Activated T-cell treated with anti-CD3 and anti-CD28 coated beads, Interleukin-2, amount 50 U/mL, for 24 hours (primary cell): ENCODE results near the gene TMTC4.
A peak's percentile ranks its signal among the peaks of the same experiment; 100 is the strongest.

ENCODE experiments used
- DNase-seq: peaks from one replicate; pipeline ENCODE4 v3.0.0-alpha.2; 2020
- H3K27ac Mint-ChIP-seq: 2 replicates; pipeline ENCODE4 v1.8.0; 2020; ENCODE audit warnings: mild to moderate bottlenecking, mixed read lengths
- H3K27me3 Mint-ChIP-seq: 2 replicates; pipeline ENCODE4 v1.8.0; 2020; ENCODE audit warnings: mixed read lengths
- H3K36me3 Mint-ChIP-seq: 2 replicates; pipeline ENCODE4 v1.8.0; 2020; ENCODE audit warnings: low read depth, mixed read lengths
- H3K4me1 Mint-ChIP-seq: 2 replicates; pipeline ENCODE4 v1.8.0; 2020; ENCODE audit warnings: low read depth, mixed read lengths
- H3K4me3 Mint-ChIP-seq: 2 replicates; pipeline ENCODE4 v1.8.0; 2020; ENCODE audit warnings: mild to moderate bottlenecking, moderate library complexity, mixed read lengths
- H3K9me3 Mint-ChIP-seq: 2 replicates; pipeline ENCODE4 v1.8.0; 2020; ENCODE audit warnings: mixed read lengths

Gene TMTC4

DNA sequence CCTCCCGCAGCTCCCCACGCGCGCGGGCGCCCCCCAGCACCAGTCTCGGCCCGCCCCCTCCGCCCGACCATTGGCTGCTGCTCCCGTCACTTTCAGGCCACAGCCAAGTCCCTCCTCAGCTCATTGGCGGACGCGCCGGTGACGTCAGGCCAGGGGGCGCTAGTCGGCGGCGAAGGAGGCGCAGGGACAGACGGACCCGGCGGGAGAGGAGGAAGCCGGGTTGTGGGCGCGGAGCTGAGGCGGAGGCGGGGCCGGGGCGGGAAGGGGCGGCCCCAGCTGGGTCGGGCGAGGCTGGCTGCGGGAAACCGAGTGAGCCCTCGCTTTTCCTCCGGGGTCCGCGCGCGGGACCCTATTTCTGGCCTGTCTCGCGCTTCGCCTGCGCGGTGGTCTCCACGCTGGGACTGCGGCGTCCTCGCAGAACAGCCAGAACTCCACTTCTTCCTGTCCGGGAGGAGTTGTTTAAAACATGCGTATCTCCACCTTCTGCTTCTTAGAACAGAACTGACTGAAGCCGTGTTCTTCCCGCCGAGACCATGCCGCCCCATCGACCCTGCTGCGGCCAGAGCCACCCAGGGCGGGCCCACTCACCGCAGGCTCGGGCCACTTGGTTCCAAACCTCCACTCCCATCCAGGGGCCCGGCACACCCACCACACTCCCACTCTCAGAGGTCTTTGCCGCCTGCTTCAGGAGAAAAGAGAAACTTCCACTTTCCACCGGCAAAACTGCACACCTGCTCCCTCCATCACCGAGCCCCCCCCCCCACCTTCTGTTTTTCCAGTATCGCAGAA lies 471 bp upstream of the TMTC4 start:
- H3K9me3 Mint-ChIP-seq = no peaks in the 10 kb centered on the region
- peak overlapping the region; percentile 82 for H3K4me3 Mint-ChIP-seq
- H3K27me3 Mint-ChIP-seq = peaks cover 8% of the 10 kb centered on the region

GRCh38 chr13:100673713-100674571 lies 653 bp downstream of the TMTC4 start:
- DNase-seq = peak; percentile 65
- H3K27me3 Mint-ChIP-seq = peaks cover 8% of the 10 kb centered on the region
- H3K9me3 Mint-ChIP-seq = no peaks in the 10 kb centered on the region
- H3K27ac Mint-ChIP-seq = peak overlapping the region; percentile 91
- H3K4me1 Mint-ChIP-seq = peaks cover 24% of the 10 kb centered on the region
- peaks cover 10% of the 10 kb centered on the region for H3K36me3 Mint-ChIP-seq
- H3K4me3 Mint-ChIP-seq = peak overlapping the region; percentile 83

More for the DNA sequence above, 471 bp upstream of the TMTC4 start:
- H3K27ac Mint-ChIP-seq = peak overlapping the region; percentile 81
- H3K36me3 Mint-ChIP-seq = peaks cover 3% of the 10 kb centered on the region
- H3K4me1 Mint-ChIP-seq = peaks cover 24% of the 10 kb centered on the region
- peak; percentile 100 for DNase-seq

DNA sequence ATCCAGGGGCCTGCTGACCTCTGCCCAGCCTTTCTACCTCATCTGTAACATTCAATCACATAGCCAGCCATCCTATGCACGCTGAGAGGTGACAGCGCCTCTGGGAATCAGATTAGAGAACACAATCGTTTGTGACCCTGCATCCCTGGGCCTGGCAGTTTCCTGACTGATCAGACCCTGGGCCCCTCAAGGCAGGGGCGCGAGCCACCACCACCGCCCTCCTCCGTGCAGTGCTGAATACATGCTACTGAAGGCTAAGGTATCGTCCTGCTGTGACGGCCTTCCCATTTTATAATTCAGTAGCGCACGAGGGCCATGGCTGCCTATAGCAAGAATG lies 1.3 kb downstream of the TMTC4 start:
- H3K27ac Mint-ChIP-seq = peak overlapping the region; percentile 91
- H3K27me3 Mint-ChIP-seq = peaks cover 8% of the 10 kb centered on the region
- peaks cover 16% of the 10 kb centered on the region for H3K36me3 Mint-ChIP-seq
- H3K4me3 Mint-ChIP-seq = peak overlapping the region; percentile 83
- H3K9me3 Mint-ChIP-seq = no peaks in the 10 kb centered on the region
- H3K4me1 Mint-ChIP-seq = peaks cover 24% of the 10 kb centered on the region
- no peak for DNase-seq

GRCh38 chr13:100671389-100672182 lies 3.0 kb downstream of the TMTC4 start:
- no peak overlapping the region for H3K27ac Mint-ChIP-seq
- peaks cover 8% of the 10 kb centered on the region for H3K27me3 Mint-ChIP-seq
- peaks cover 34% of the 10 kb centered on the region for H3K36me3 Mint-ChIP-seq
- no peak overlapping the region for H3K4me3 Mint-ChIP-seq
- no peak for DNase-seq
- H3K4me1 Mint-ChIP-seq = peaks cover 24% of the 10 kb centered on the region
- H3K9me3 Mint-ChIP-seq = no peaks in the 10 kb centered on the region

DNA sequence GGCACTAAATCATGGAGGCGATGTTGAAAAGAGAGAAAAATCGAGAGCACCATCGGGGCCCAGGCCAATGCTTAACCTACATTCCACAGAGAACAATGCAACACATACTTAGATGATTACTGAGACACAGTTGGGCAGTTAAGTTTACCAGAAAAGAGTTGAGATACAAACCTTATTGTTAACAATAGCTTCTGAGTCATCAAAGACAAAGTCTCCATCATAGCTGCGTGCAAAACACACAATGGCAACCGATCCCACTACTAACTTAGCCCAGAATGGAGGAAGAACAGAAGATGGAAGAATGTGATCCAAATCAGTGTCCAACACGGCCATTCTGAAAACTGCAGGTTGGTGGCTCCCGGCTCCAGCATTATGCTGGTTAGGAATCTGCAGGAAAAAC lies 6.2 kb downstream of the TMTC4 start:
- Mint-ChIP-seq H3K4me3 (no peak overlapping the region), H3K27me3 (no peaks in the 10 kb centered on the region), H3K27ac (no peak overlapping the region), H3K9me3 (no peaks in the 10 kb centered on the region), H3K4me1 (peaks cover 8% of the 10 kb centered on the region), H3K36me3 (peaks cover 63% of the 10 kb centered on the region)
- no peak for DNase-seq

DNA sequence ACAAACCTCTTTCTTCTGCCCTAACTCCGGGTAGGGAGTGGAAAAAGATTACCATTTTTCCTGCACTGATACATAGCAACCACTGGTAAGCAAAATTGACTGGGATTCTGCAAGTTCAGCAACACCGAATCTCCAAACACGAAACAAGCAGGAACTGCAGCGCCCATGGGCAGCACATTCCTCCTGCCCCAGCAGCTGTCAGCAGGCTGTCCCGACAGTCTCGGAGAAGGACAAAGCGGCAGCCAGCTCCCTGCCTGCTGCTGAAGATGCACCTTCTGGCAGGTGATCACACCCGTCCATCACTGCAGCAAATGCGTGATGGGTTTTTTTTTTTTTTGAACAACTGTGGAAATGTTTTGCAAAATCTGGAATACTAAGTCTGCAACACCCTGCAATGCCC lies 6.7 kb downstream of the TMTC4 start:
- no peak overlapping the region for H3K27ac Mint-ChIP-seq
- H3K4me1 Mint-ChIP-seq = peaks cover 3% of the 10 kb centered on the region
- H3K4me3 Mint-ChIP-seq = no peak overlapping the region
- DNase-seq = no peak
- H3K27me3 Mint-ChIP-seq = no peaks in the 10 kb centered on the region
- peaks cover 68% of the 10 kb centered on the region for H3K36me3 Mint-ChIP-seq
- no peaks in the 10 kb centered on the region for H3K9me3 Mint-ChIP-seq

DNA sequence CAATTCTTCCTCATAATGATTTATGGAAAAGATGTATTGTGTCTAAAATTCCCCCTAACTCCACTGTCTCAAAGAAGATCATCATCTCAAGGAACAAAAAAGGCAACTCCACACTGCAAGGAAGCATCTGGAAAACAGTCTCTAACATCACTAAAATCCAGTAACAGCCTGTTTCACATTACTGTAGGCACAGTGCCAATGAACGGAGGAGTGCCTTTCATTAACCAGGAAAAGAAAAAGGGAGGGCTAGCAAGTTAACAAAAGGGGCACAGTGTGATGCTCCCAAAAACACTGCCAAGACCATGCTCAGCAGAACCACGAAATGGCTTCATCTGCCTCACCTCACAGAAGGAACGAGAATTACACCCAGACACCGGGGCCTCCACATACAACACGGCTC lies 8.5 kb downstream of the TMTC4 start:
- Mint-ChIP-seq H3K4me3 (no peak overlapping the region), H3K4me1 (no peaks in the 10 kb centered on the region), H3K27me3 (no peaks in the 10 kb centered on the region), H3K9me3 (no peaks in the 10 kb centered on the region), H3K27ac (no peak overlapping the region), H3K36me3 (peaks cover 81% of the 10 kb centered on the region)
- DNase-seq = no peak

DNA sequence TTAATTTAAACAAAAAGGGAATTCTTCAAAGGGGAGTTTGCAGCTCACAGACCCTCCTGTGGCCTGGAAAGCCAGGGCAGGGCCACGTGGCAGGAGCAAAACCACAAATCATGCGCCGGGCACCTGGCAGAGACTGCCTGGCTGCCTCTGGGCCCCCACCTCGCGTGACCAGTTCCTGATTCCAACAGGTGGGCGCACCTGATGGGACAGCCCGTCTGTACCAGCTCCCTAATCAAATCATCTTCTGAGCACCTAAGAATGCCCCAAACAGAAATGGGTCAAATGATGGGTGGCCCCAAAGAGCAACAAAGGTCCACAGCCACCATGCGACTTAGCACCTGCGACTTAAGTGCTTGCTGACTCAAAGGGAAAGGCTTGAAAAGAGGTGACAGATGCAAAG lies 9.2 kb downstream of the TMTC4 start:
- no peak overlapping the region for H3K27ac Mint-ChIP-seq
- no peaks in the 10 kb centered on the region for H3K9me3 Mint-ChIP-seq
- H3K27me3 Mint-ChIP-seq = no peaks in the 10 kb centered on the region
- H3K4me1 Mint-ChIP-seq = no peaks in the 10 kb centered on the region
- no peak for DNase-seq
- H3K36me3 Mint-ChIP-seq = peaks cover 88% of the 10 kb centered on the region
- H3K4me3 Mint-ChIP-seq = no peak overlapping the region

GRCh38 chr13:100664171-100664900 lies 10.3 kb downstream of the TMTC4 start:
- H3K9me3 Mint-ChIP-seq = no peaks in the 10 kb centered on the region
- H3K27me3 Mint-ChIP-seq = no peaks in the 10 kb centered on the region
- no peak for DNase-seq
- H3K36me3 Mint-ChIP-seq = peaks cover 92% of the 10 kb centered on the region
- H3K4me1 Mint-ChIP-seq = peaks cover 4% of the 10 kb centered on the region
- H3K4me3 Mint-ChIP-seq = no peak overlapping the region
- H3K27ac Mint-ChIP-seq = no peak overlapping the region

GRCh38 chr13:100662468-100663211 lies 12.0 kb downstream of the TMTC4 start:
- no peak for DNase-seq
- no peak overlapping the region for H3K4me3 Mint-ChIP-seq
- peaks cover 17% of the 10 kb centered on the region for H3K4me1 Mint-ChIP-seq
- H3K36me3 Mint-ChIP-seq = peaks cover 86% of the 10 kb centered on the region
- H3K27me3 Mint-ChIP-seq = no peaks in the 10 kb centered on the region
- H3K27ac Mint-ChIP-seq = no peak overlapping the region
- H3K9me3 Mint-ChIP-seq = no peaks in the 10 kb centered on the region

- peaks cover 81% of the 10 kb centered on the region for H3K36me3 Mint-ChIP-seq
Observed at GRCh38 chr13:100660761-100661160, 13.8 kb downstream of the TMTC4 start.

DNA sequence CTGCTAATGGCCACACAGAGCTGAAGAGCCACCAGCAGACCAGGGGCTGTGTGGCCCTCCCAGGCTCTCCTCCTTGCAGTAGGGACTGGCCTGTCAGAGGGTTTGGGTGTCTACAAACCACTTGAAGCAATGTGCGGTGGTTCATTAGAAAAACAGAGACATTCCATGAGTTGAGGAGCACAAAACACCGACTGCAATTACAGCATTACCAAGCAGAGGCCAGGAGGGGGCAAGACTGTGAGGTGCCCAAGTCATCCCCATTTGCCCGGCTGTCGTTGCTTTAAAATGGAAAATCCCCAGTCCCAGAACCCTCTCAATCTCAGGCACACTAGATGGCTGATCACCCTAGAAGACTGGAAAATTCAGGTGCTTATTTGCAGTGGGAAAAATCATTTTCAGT lies 15.0 kb downstream of the TMTC4 start:
- H3K9me3 Mint-ChIP-seq = no peaks in the 10 kb centered on the region
- no peak overlapping the region for H3K27ac Mint-ChIP-seq
- no peak for DNase-seq
- no peak overlapping the region for H3K4me3 Mint-ChIP-seq
- no peaks in the 10 kb centered on the region for H3K27me3 Mint-ChIP-seq
- H3K4me1 Mint-ChIP-seq = peaks cover 17% of the 10 kb centered on the region
- H3K36me3 Mint-ChIP-seq = peaks cover 80% of the 10 kb centered on the region

More at GRCh38 chr13:100660761-100661160, 13.8 kb downstream of the TMTC4 start:
- no peaks in the 10 kb centered on the region for H3K9me3 Mint-ChIP-seq
- H3K27ac Mint-ChIP-seq = no peak overlapping the region
- H3K4me3 Mint-ChIP-seq = no peak overlapping the region
- DNase-seq = no peak
- H3K4me1 Mint-ChIP-seq = peaks cover 17% of the 10 kb centered on the region
- H3K27me3 Mint-ChIP-seq = no peaks in the 10 kb centered on the region

- no peak for DNase-seq
- Mint-ChIP-seq H3K36me3 (peaks cover 76% of the 10 kb centered on the region), H3K4me3 (no peak overlapping the region), H3K27ac (peak overlapping the region; percentile 47), H3K4me1 (peaks cover 17% of the 10 kb centered on the region), H3K9me3 (no peaks in the 10 kb centered on the region), H3K27me3 (no peaks in the 10 kb centered on the region)
Observed at GRCh38 chr13:100658363-100658762, 16.2 kb downstream of the TMTC4 start.
